ENCODE data around the gene SOX13. TPM values are rescaled to one million over a fixed set of nuclear protein-coding genes. Genes with fewer than 3 reads are reported as not detected.

The SOX13 gene
- total RNA-seq: 0.62 and 0.71 TPM in 2 replicates

DNA sequence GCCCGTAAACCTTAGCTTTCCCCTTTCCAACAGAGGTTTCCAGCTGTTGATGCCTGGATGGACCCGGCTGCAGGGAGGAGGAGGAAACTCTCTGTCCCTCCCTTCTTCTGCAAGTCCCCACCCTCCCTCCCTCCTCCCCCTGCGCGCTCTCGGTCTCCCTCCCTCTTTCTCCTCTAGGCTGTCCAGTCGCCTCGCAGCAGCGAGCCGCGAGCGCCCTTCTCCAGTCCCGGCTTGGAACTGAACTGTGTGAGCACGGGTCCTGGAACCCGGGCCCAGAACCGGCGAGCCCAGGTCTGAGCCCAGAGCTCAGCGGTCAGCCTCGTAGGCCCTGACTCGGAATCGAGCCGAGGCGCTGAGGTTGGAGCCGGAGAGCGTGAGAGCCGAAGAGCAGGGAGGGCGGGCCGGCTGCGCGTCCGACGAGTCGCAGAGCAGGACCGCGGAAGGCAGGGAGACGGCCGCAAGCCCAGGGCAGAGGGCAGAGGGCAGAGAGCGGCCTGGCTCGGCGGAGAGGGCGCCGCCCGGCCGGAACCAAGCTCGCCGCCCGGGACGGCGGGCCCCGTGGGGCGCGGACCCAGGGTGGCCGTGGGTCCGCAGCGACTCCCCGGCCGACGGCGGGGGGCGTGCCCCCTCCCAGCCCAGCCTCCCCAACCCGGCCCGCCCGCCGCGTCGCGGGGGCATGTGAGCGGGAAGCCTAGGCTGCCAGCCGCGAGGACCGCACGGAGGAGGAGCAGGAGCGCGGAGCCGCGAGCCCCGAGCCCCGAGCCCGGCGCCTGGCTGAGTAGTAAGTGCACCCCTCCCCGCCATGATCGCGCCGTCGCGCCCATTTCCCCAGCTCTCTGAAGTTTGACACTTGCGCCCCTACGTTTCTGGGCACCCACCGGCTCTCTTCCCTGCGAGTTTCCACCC lies at the start of gene SOX13:
SOX13 (plus strand) TSS at position 185 of the 906 bp plus-strand sequence. CDS start 39,801 bp downstream, outside the sequence.
- Mint-ChIP-seq H3K4me1 (ENCODE audit: low read depth) (peaks cover 5% of the 10 kb centered on the region), H3K27ac (no peak within 1 kb of the TSS), H3K4me3 (ENCODE audit: low read depth) (peak within 1 kb of the TSS; percentile 76), H3K9me3 (no peaks in the 10 kb centered on the region), H3K36me3 (ENCODE audit: low read depth) (no peaks in the 10 kb centered on the region), H3K27me3 (ENCODE audit: low read depth) (peaks cover 69% of the 10 kb centered on the region)
- DNase-seq (ENCODE audit: low spot score): peak; percentile 11
- intact Hi-C loops (cut with micrococcal nuclease): no loop called here

- no peak overlapping the region for H3K4me3 Mint-ChIP-seq (ENCODE audit: low read depth)
- H3K4me1 Mint-ChIP-seq (ENCODE audit: low read depth): no peaks in the 10 kb centered on the region
- H3K27ac Mint-ChIP-seq: no peak overlapping the region
- H3K9me3 Mint-ChIP-seq: no peaks in the 10 kb centered on the region
- H3K27me3 Mint-ChIP-seq (ENCODE audit: low read depth): peaks cover 26% of the 10 kb centered on the region
- no peaks in the 10 kb centered on the region for H3K36me3 Mint-ChIP-seq (ENCODE audit: low read depth)
- intact Hi-C loops (cut with micrococcal nuclease): no loop called here
- DNase-seq (ENCODE audit: low spot score): no peak
Observed at GRCh38 chr1:204025917-204026707, 46.8 kb upstream of the SOX13 start.

- peaks cover 26% of the 10 kb centered on the region for H3K27me3 Mint-ChIP-seq (ENCODE audit: low read depth)
Observed at GRCh38 chr1:204027446-204027845, 45.5 kb upstream of the SOX13 start.

DNA sequence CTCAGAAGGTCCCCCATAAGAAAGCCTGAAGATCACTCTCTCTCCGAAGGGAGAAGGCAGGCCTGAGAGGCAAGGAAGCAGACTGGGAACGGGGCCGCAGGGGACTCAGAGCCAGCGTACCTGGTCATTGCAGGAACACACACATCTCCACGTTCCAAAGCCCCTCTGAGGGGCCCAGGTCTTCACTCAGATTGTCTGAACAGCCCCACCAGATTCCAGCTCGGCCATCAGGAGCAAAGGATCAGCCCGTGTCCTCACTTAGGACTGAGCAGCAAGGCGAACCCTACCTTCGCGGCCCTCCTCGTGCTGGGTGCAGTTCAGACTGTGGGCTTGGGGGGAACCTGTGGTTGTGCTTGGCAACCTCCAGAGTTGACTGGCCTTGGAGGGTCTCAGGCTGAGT lies 43.9 kb upstream of the SOX13 start:
- Mint-ChIP-seq H3K4me1 (ENCODE audit: low read depth) (peaks cover 3% of the 10 kb centered on the region), H3K4me3 (ENCODE audit: low read depth) (no peak overlapping the region), H3K27me3 (ENCODE audit: low read depth) (peaks cover 31% of the 10 kb centered on the region), H3K36me3 (ENCODE audit: low read depth) (no peaks in the 10 kb centered on the region), H3K27ac (no peak overlapping the region), H3K9me3 (no peaks in the 10 kb centered on the region)
- intact Hi-C loops (cut with micrococcal nuclease): no loop called here
- no peak for DNase-seq (ENCODE audit: low spot score)

More at GRCh38 chr1:204027446-204027845, 45.5 kb upstream of the SOX13 start:
- Mint-ChIP-seq H3K4me1 (ENCODE audit: low read depth) (peaks cover 3% of the 10 kb centered on the region), H3K27ac (no peak overlapping the region), H3K36me3 (ENCODE audit: low read depth) (no peaks in the 10 kb centered on the region), H3K4me3 (ENCODE audit: low read depth) (no peak overlapping the region), H3K9me3 (no peaks in the 10 kb centered on the region)
- no peak for DNase-seq (ENCODE audit: low spot score)
- intact Hi-C loops (cut with micrococcal nuclease): no loop called here

- no peaks in the 10 kb centered on the region for H3K9me3 Mint-ChIP-seq
- peaks cover 17% of the 10 kb centered on the region for H3K27me3 Mint-ChIP-seq (ENCODE audit: low read depth)
- DNase-seq (ENCODE audit: low spot score): no peak
- H3K4me1 Mint-ChIP-seq (ENCODE audit: low read depth): peaks cover 3% of the 10 kb centered on the region
- no peak overlapping the region for H3K4me3 Mint-ChIP-seq (ENCODE audit: low read depth)
- H3K27ac Mint-ChIP-seq: no peak overlapping the region
- no peaks in the 10 kb centered on the region for H3K36me3 Mint-ChIP-seq (ENCODE audit: low read depth)
- intact Hi-C loops (cut with micrococcal nuclease): no loop called here
Observed at GRCh38 chr1:204031098-204031710, 41.7 kb upstream of the SOX13 start.

DNA sequence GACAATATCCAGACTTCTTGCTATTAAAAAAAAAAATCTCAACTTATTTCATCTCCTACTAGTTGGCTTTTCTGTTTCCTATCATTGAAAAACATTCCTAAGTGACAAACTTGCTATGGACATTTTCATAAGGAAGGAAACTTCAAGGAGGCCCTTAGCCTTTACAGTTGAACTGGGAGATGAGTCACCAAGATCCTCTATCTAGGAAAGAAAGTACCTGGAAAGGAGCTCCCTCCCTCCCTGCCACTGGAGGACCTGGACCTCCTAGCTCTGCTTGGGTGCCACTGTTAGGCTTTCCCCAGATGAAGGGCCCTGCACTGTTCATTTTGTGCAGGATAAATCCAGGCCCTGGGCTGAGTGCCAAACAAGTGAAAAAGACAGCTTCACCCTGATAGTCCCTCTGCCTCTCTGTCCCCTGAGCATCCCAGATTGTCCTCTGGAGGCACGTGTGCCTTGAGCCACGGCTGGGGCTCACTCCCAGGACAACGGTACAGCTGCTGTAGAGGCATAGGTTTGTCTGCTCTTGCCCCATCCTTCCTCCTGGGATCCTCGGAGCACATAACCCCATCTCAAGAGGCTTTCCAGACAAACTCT lies 40.2 kb upstream of the SOX13 start:
- Mint-ChIP-seq H3K9me3 (no peaks in the 10 kb centered on the region), H3K27me3 (ENCODE audit: low read depth) (peaks cover 5% of the 10 kb centered on the region), H3K27ac (no peak overlapping the region), H3K4me1 (ENCODE audit: low read depth) (peaks cover 3% of the 10 kb centered on the region), H3K36me3 (ENCODE audit: low read depth) (no peaks in the 10 kb centered on the region), H3K4me3 (ENCODE audit: low read depth) (no peak overlapping the region)
- DNase-seq (ENCODE audit: low spot score): no peak
- intact Hi-C loops (cut with micrococcal nuclease): no loop called here

- no peak overlapping the region for H3K27ac Mint-ChIP-seq
- intact Hi-C loops (cut with micrococcal nuclease): no loop called here
- DNase-seq (ENCODE audit: low spot score): no peak
- no peak overlapping the region for H3K4me3 Mint-ChIP-seq (ENCODE audit: low read depth)
- no peaks in the 10 kb centered on the region for H3K36me3 Mint-ChIP-seq (ENCODE audit: low read depth)
- peaks cover 4% of the 10 kb centered on the region for H3K27me3 Mint-ChIP-seq (ENCODE audit: low read depth)
- peaks cover 3% of the 10 kb centered on the region for H3K4me1 Mint-ChIP-seq (ENCODE audit: low read depth)
- no peaks in the 10 kb centered on the region for H3K9me3 Mint-ChIP-seq
Observed at GRCh38 chr1:204033306-204033705, 39.6 kb upstream of the SOX13 start.

GRCh38 chr1:204036882-204037655 lies 35.8 kb upstream of the SOX13 start:
- intact Hi-C loops (cut with micrococcal nuclease): no loop called here
- no peaks in the 10 kb centered on the region for H3K4me1 Mint-ChIP-seq (ENCODE audit: low read depth)
- DNase-seq (ENCODE audit: low spot score): no peak
- H3K27me3 Mint-ChIP-seq (ENCODE audit: low read depth): peaks cover 4% of the 10 kb centered on the region
- H3K27ac Mint-ChIP-seq: no peak overlapping the region
- H3K9me3 Mint-ChIP-seq: no peaks in the 10 kb centered on the region
- H3K36me3 Mint-ChIP-seq (ENCODE audit: low read depth): no peaks in the 10 kb centered on the region
- no peak overlapping the region for H3K4me3 Mint-ChIP-seq (ENCODE audit: low read depth)

DNA sequence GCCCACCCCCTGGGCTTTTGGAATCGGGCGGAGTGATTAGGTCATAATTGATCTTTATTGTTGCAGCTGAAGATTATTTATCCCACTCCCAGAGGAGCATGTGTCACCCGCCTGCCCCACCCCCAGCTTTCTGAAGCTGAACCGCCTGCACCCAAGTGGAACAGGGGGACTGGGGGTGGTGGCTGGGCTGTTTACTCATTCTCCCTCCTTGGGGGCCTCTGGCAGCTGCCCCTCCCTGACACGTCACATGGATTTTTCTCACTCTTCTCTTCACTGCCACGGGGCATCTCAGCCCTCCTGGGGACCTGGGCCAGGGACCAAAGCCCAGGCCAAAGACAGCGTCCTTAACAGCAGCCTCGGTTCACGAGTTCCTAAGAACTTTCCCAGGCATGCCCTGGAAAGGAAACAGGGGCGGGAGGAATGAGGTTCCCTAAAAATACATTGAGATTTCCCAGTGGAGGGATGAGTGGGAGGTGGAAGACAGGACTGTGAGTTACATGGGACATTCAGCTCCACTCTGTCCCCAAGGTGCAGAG lies 31.6 kb upstream of the SOX13 start:
- DNase-seq (ENCODE audit: low spot score): no peak
- H3K27ac Mint-ChIP-seq: no peak overlapping the region
- no peaks in the 10 kb centered on the region for H3K9me3 Mint-ChIP-seq
- no peaks in the 10 kb centered on the region for H3K27me3 Mint-ChIP-seq (ENCODE audit: low read depth)
- H3K4me1 Mint-ChIP-seq (ENCODE audit: low read depth): no peaks in the 10 kb centered on the region
- H3K36me3 Mint-ChIP-seq (ENCODE audit: low read depth): no peaks in the 10 kb centered on the region
- intact Hi-C loops (cut with micrococcal nuclease): no loop called here
- H3K4me3 Mint-ChIP-seq (ENCODE audit: low read depth): no peak overlapping the region

DNA sequence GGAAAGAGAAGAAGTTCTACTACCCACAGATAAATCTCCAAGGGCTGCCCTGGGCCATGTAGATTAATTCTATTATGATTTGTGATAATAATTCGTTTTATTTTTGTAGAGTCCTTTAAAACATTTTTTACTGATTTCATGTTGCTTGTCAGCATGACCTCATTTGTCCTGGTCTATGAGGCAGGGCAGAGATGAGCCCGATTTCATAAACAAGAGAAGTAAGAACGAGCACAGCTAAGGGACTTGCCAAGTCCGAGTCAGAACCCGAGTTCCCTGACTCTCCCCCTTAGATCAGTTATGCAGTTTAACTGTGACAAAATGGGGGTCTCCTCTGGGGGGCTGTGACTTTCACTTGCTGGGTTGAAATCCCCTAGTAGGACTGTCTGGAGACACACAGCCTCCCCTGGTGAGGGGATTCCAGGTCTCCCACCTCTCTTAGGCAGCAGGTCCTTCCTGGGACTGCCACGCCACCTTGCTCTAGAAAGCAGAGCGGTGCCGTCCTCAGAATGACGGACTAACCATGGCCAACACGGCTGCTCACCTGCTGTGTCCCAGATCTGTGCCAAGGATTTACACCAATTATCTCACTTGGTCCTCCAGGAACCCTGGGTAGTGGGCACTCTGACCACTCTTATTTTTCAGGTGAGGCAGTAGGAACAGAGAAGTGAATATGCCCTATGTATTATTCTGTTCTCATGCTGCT lies 31.0 kb upstream of the SOX13 start:
- Mint-ChIP-seq H3K4me3 (ENCODE audit: low read depth) (no peak overlapping the region), H3K4me1 (ENCODE audit: low read depth) (no peaks in the 10 kb centered on the region), H3K9me3 (no peaks in the 10 kb centered on the region), H3K36me3 (ENCODE audit: low read depth) (no peaks in the 10 kb centered on the region), H3K27ac (no peak overlapping the region), H3K27me3 (ENCODE audit: low read depth) (no peaks in the 10 kb centered on the region)
- no peak for DNase-seq (ENCODE audit: low spot score)
- intact Hi-C loops (cut with micrococcal nuclease): no loop called here

- intact Hi-C loops (cut with micrococcal nuclease): no loop called here
- DNase-seq (ENCODE audit: low spot score): no peak
- H3K9me3 Mint-ChIP-seq: no peaks in the 10 kb centered on the region
- H3K36me3 Mint-ChIP-seq (ENCODE audit: low read depth): no peaks in the 10 kb centered on the region
- H3K4me3 Mint-ChIP-seq (ENCODE audit: low read depth): no peak overlapping the region
- H3K4me1 Mint-ChIP-seq (ENCODE audit: low read depth): no peaks in the 10 kb centered on the region
- no peaks in the 10 kb centered on the region for H3K27me3 Mint-ChIP-seq (ENCODE audit: low read depth)
- no peak overlapping the region for H3K27ac Mint-ChIP-seq
Observed at GRCh38 chr1:204042516-204042915, 30.4 kb upstream of the SOX13 start.
